H1 (cell line): Measurements from ENCODE around the gene LIPC. TPM values are rescaled to one million over a fixed set of nuclear protein-coding genes. Genes with fewer than 3 reads are reported as not detected.

Experiments
- CEBPB ChIP-seq: IDR thresholded peaks from 2 replicates; pipeline ENCODE4 v1.6.1; 2012; ENCODE audit warnings: low read depth, low read length
- CHD1 ChIP-seq: IDR thresholded peaks from 2 replicates; pipeline ENCODE4 v1.6.1; 2012; ENCODE audit warnings: low read depth, low read length, improper control_type of control experiment
- EP300 ChIP-seq, 2 experiments: IDR thresholded peaks; 1 replicate in 1 of 2; 2 replicates in 1 of 2; pipeline ENCODE4 v1.6.1; 2011 to 2012; ENCODE audit warnings: low read depth in 2 of 2, low read length in 2 of 2, mild to moderate bottlenecking in 2 of 2, borderline replicate concordance in 1 of 2, inconsistent platforms in 1 of 2, moderate library complexity in 1 of 2
- JUND ChIP-seq: IDR thresholded peaks from 2 replicates; pipeline ENCODE4 v1.6.1; 2011; ENCODE audit warnings: mild to moderate bottlenecking, improper control_type of control experiment, low read length
- RFX5 ChIP-seq: IDR thresholded peaks from 2 replicates; pipeline ENCODE4 v1.6.1; 2011; ENCODE audit warnings: low read depth, low read length, improper control_type of control experiment, borderline replicate concordance
- SIX5 ChIP-seq: IDR thresholded peaks from 2 replicates; pipeline ENCODE4 v1.6.1; 2011; ENCODE audit warnings: mild to moderate bottlenecking, low read depth, low read length
- SP2 ChIP-seq: IDR thresholded peaks from 2 replicates; pipeline ENCODE4 v1.6.1; 2012; ENCODE audit warnings: mild to moderate bottlenecking, low read length, inconsistent platforms
- SRF ChIP-seq: IDR thresholded peaks from 2 replicates; pipeline ENCODE4 v1.6.1; 2011; ENCODE audit warnings: mild to moderate bottlenecking, low read depth, low read length, moderate library complexity
- TAF7 ChIP-seq: optimal IDR thresholded peaks from 2 replicates; pipeline ENCODE3; 2011; ENCODE audit warnings: low read depth, mild to moderate bottlenecking, inconsistent platforms, low read length, moderate library complexity, borderline replicate concordance
- polyA plus RNA-seq, 7 experiments: library from polyadenylated mRNA; depleted of rRNA in 3 of 7; stranded (reverse) in 5 of 7; unstranded in 2 of 7; fragments of >200 nt in 5 of 7; fragments of 200-250 nt in 2 of 7; gene quantifications; 1 replicate in 5 of 7; 2 replicates in 1 of 7; 4 replicates in 1 of 7; pipeline versions ENCODE4 v1.2.1 to v1.2.3, GENCODE V29; 2011 to 2013; ENCODE audit warnings: missing spikeins in 2 of 7, mixed read lengths in 2 of 7
- total RNA-seq: library from RNA; stranded (reverse); fragmentation: NEBNext Ultra II Directional; extraction: Animal tissue kit (Norgen Biotek cat#: 25700); gene quantifications from 2 replicates; pipeline ENCODE4 v1.2.1, GENCODE V29; 2021

The LIPC gene
- total and polyA plus RNA-seq, 2 of the 8 experiments (the other 6 are each of a cell fraction or from before 2014, with no cell fraction given) = not detected

DNA sequence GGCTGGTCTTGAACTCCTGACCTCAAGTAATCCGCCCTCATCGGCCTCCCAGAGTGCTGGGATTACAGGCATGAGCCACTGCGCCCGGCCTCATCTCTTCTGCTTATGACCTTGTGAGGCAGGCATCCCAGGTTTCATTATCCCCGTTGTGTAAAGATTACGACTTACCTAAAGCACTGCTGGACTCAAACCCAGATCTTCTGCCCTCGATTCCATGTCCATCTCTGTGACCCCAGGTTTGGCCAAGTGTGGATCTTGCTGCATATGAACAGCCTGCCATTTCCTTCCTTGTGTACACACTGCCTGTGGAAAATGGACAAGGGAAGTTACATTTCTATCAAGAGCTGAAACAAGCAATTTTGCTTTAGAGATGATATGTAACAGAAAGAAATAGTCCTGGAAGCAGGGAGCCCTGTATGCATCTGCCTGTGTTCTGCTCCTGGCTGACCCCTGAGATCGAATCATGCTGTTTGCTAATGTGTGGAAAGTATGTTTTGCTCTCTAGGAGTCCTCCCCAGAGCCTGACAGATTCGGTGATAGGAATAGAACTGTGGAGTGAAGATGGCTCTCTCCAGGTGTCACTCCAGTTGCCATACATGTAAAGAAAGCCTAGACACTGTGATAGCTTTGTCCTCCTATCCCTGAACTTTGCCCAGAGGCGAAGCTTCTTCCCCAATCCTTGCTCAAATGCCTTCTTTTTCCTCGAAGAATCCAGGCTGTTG, 11.8 kb upstream of the LIPC start (continued):
- TF ChIP-seq RFX5 (no peak), JUND (no peak), CHD1 (no peak), CEBPB (no peak), SRF (no peak), TAF7 (no peak), SIX5 (no peak), EP300 (IDR thresholded peaks at IDR 0.05; ENCODE audit: borderline replicate concordance in 1 of 2, low read depth in 2 of 2, low read length in 2 of 2) (no peak), SP2 (no peak)
- TF ChIP-seq, all 59 proteins: peak for 0
